Adrenal gland (tissue), 5 donors: Measurements from ENCODE around the gene SLC39A5.

ENCODE experiments used
- CTCF ChIP-seq, 6 experiments: fragments of 450-650 bp in 4 of 6; fragments of 200-600 bp in 2 of 6; sonication (generic) in 1 of 6; IDR thresholded peaks; 1 replicate in 5 of 6; 2 replicates in 1 of 6; pipeline versions ENCODE4 v1.5.1 to v1.8.0; 2016 to 2021; ENCODE audit warnings: antibody characterized with exemption in 6 of 6, mild to moderate bottlenecking in 2 of 6, moderate library complexity in 1 of 6
- POLR2A ChIP-seq, 2 donors: fragments of 450-650 bp; IDR thresholded peaks; one replicate each; pipeline ENCODE4 v1.6.1; 2017; ENCODE audit warnings: antibody characterized with exemption in 2 of 2, mild to moderate bottlenecking in 2 of 2, moderate library complexity in 1 of 2
- donor health status: DM: no; HTN: no; CAD: no.

DNA sequence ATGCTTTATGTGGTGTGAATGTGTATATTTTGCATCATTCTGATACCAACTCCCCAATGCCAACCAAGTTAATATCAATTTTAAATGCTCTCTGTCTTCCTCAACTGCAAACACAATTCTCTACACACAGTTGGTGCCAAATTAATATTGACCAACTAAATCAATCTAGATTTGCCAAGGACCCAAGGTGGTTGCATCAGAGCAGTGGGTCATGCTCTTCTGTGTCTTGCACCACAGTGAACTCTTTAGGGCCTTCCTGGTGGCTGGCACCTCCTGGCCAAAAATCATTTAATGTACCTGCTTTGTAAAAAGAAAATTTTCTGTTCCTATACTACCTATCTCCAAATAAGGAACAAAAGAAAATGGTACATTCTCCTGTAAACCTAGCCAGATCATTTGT, 51.0 kb downstream of the SLC39A5 start:
- no peak for TF ChIP-seq CTCF (IDR thresholded peaks at IDR 0.05)
- TF ChIP-seq POLR2A (IDR thresholded peaks at IDR 0.05) = no peak
